Endothelial cell (in vitro differentiated cells): Measurements from ENCODE around the gene GOLGA1. TPM values are rescaled to one million over a fixed set of nuclear protein-coding genes. Genes with fewer than 3 reads are reported as not detected.
"Not testable (repeated sequence)": the region's sequence is repeated elsewhere in the genome, so short reads cannot be mapped to it uniquely, and the experiment has no call there.

ENCODE experiments used
- DNase-seq: peaks from one replicate; pipeline ENCODE4 v3.0.0; 2021; ENCODE audit warnings: low spot score
- H3K27ac Mint-ChIP-seq: one replicate; pipeline ENCODE4 v1.8.0; 2021; ENCODE audit warnings: mixed read lengths, inconsistent platforms; ENCODE audit not compliant: unreplicated experiment
- H3K27me3 Mint-ChIP-seq: one replicate; pipeline ENCODE4 v1.8.0; 2021; ENCODE audit warnings: mild to moderate bottlenecking, moderate library complexity, mixed read lengths, inconsistent platforms; ENCODE audit not compliant: unreplicated experiment
- H3K36me3 Mint-ChIP-seq: one replicate; pipeline ENCODE4 v1.8.0; 2021; ENCODE audit warnings: mild to moderate bottlenecking, low read depth, mixed read lengths, inconsistent platforms; ENCODE audit not compliant: unreplicated experiment
- H3K4me1 Mint-ChIP-seq: one replicate; pipeline ENCODE4 v1.8.0; 2021; ENCODE audit warnings: mild to moderate bottlenecking, mixed read lengths, inconsistent platforms; ENCODE audit not compliant: unreplicated experiment
- H3K4me3 Mint-ChIP-seq: one replicate; pipeline ENCODE4 v1.8.0; 2021; ENCODE audit warnings: mild to moderate bottlenecking, mixed read lengths, inconsistent platforms; ENCODE audit not compliant: unreplicated experiment
- H3K9me3 Mint-ChIP-seq: one replicate; pipeline ENCODE4 v1.8.0; 2021; ENCODE audit warnings: mixed read lengths, inconsistent platforms; ENCODE audit not compliant: unreplicated experiment
- CTCF ChIP-seq: fragments of 200-600 bp; sonication (generic); IDR thresholded peaks from one replicate; pipeline ENCODE4 v1.5.0; 2021; ENCODE audit warnings: antibody characterized with exemption; ENCODE audit not compliant: unreplicated experiment
- total RNA-seq: library from RNA; stranded (reverse); fragmentation: NEBNext Ultra II Directional; extraction: Animal tissue kit (Norgen Biotek cat#: 25700); gene quantifications from one replicate; pipeline ENCODE4 v1.2.1, GENCODE V29; 2021; ENCODE audit not compliant: unreplicated experiment

Gene GOLGA1
- total RNA-seq, 1 donor from 2014 or later = 14.8 TPM

GRCh38 chr9:124853605-124854143, 87.2 kb downstream of the GOLGA1 start:
- Mint-ChIP-seq H3K27ac (no peak overlapping the region), H3K9me3 (no peaks in the 10 kb centered on the region), H3K4me3 (peak overlapping the region; percentile 15), H3K36me3 (no peaks in the 10 kb centered on the region), H3K27me3 (peaks cover 8% of the 10 kb centered on the region), H3K4me1 (no peaks in the 10 kb centered on the region)
- no peak for TF ChIP-seq CTCF
- no peak for DNase-seq

- Mint-ChIP-seq H3K4me3 (peak within 1 kb of the TSS; percentile 80), H3K27ac (peak within 1 kb of the TSS; percentile 67), H3K36me3 (no peaks in the 10 kb centered on the region), H3K4me1 (no peaks in the 10 kb centered on the region), H3K27me3 (peaks cover 8% of the 10 kb centered on the region), H3K9me3 (no peaks in the 10 kb centered on the region)
- TF ChIP-seq CTCF = peak; percentile 99
- DNase-seq = peak; percentile 70
These were observed 87.9 kb downstream of the GOLGA1 start, which contains the start of gene WDR38 for GRCh38 chr9:124852829-124853531. Gene WDR38, plus strand, starts transcription at chr9:124853460. Its CDS starts 72 bp downstream, at chr9:124853532.

DNA sequence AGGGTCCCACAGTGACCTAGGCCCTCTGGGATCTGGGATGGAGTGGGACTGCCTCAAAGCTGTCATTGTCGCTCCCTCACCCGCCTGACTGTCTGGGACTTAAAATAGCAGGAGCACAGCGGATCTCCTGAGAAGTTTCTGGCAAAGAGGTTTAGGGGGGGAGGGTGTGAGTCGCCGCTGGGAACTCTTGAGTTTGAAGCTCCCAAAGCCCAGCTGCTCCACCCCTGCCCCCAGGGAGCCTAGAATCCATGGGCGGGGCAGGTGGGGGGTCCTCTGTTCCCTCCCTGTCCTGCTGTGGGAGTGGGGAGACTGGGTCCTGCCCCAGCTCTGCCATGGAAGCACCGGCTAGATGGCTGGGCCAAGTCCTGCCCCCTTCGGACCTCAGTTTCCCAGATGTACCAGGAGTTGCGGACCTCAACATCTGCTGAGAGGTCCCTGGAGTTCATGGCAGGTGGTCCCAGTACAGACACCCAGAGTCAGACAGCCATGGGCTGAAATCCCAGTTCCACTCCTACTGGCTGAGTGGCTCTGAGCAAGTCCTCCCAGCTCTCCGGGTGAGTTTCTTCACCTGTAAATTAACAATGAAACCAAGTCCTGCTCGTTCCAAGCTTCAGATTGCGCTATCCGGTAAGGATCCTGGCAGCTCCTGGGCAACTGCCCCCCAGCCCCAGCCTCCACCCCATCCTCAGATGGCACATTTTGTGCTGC, 88.6 kb downstream of the GOLGA1 start:
- Mint-ChIP-seq H3K4me3 (peak overlapping the region; percentile 54), H3K27ac (no peak overlapping the region), H3K4me1 (no peaks in the 10 kb centered on the region), H3K36me3 (no peaks in the 10 kb centered on the region), H3K27me3 (peaks cover 2% of the 10 kb centered on the region), H3K9me3 (no peaks in the 10 kb centered on the region)
- TF ChIP-seq CTCF = no peak
- DNase-seq = no peak

DNA sequence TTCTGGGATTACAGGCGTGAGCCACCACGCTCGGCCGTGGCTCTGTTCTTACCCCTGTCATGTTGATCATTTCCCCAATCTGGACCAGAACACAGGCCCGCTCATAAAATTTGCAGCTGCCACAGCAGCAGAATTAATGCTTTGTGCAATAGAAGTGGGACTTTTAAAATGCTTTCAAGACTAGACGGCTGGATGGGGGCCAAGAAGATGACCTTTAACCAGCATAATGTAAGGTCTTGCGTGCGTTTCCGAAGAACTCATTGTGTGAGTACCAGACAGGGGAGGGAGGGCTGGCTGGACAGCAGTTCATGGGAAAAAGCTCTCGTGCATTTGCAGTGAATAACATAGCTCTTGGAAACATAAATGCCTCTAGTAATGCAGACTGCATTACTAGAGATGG, 91.1 kb downstream of the GOLGA1 start:
- DNase-seq = no peak
- Mint-ChIP-seq H3K27me3 (peaks cover 2% of the 10 kb centered on the region), H3K4me1 (no peaks in the 10 kb centered on the region), H3K27ac (no peak overlapping the region), H3K36me3 (no peaks in the 10 kb centered on the region), H3K4me3 (no peak overlapping the region), H3K9me3 (no peaks in the 10 kb centered on the region)
- no peak for TF ChIP-seq CTCF

- Mint-ChIP-seq H3K27ac (no peak overlapping the region), H3K36me3 (no peaks in the 10 kb centered on the region), H3K9me3 (no peaks in the 10 kb centered on the region), H3K4me3 (no peak overlapping the region), H3K4me1 (no peaks in the 10 kb centered on the region), H3K27me3 (peaks cover 5% of the 10 kb centered on the region)
- TF ChIP-seq CTCF = no peak
- no peak for DNase-seq
These were observed 93.9 kb downstream of the GOLGA1 start for GRCh38 chr9:124846969-124847368.

DNA sequence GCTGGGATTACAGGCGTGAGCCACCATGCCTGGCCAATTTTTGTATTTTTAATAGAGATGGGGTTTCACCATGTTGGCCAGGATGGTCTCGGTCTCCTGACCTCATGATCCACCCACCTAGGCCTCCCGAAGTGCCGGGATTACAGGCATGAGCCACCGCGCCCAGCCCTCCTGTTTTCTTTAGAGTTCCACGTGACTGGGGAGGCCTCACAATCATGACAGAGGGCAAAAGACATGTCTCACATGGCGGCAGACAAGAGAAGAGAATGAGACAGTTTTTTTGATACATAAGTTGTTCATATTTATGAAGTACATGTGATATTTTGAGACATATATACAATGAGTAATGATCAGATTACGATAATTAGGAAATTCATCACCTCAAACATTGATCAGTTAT, 94.4 kb downstream of the GOLGA1 start:
- not testable (repeated sequence) for H3K27me3 Mint-ChIP-seq, H3K4me1 Mint-ChIP-seq, H3K9me3 Mint-ChIP-seq, DNase-seq, H3K4me3 Mint-ChIP-seq, H3K36me3 Mint-ChIP-seq, H3K27ac Mint-ChIP-seq
